ENCODE measurements around the gene TPGS1. TPM values are rescaled to one million over a fixed set of nuclear protein-coding genes. Genes with fewer than 3 reads are reported as not detected.

TPGS1 gene
- total and polyA plus RNA-seq, 4 donors = 17.4 to 33.0 (median 19.7) TPM

DNA sequence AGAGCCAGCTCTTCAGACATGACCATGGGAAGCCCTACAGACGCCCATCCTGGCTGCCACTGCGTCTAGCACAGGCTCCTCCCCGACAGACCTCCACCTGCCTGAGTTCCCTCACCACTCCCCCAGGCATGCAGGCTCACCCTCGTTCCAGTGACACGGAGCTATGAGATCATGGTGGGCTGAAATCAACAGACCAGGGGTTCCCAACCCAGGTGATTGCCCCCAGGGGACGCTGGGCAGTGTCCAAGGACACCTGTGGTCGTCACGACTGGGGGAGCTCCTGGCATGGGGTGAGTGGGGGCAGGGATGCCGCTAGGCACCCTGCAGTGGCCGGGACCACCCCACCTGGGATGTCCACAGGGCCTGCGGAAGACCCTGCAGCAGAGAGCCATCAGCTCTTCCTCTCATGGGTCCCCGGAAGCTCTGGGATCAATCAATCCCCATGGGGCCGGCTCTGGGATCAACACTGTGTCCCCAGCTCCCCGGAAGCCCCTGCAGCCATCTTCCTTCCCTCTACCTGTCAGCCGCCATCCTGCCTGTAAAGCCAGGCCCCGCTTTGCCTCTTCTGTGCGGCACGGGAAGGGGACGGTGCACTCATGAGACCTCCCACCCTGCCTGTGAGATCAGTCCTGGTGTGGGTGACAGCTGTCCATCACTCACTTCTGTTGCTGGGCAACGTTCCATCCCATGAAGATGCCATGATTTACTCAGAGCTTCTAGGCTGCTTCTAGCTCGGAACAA lies 23.8 kb upstream of the TPGS1 start:
- no peak for DNase-seq
- H3K27ac ChIP-seq (ENCODE audit: low read depth in 1 of 2, low read length in 2 of 2) = no peak overlapping the region
- WGBS, 2 donors = 59 to 61% methylated on average over 20 to 21 of the region's 21 CpGs
- no peaks in the 10 kb centered on the region for H3K36me3 ChIP-seq (ENCODE audit: control insufficient read depth in 1 of 2, insufficient read depth in 2 of 2, low read length in 1 of 2)
- H3K4me1 ChIP-seq (ENCODE audit: control insufficient read depth in 1 of 2, insufficient read depth in 2 of 2, low read length in 2 of 2) = no peaks in the 10 kb centered on the region
- ATAC-seq (ENCODE audit: low FRiP score) = no peak
- H3K27me3 ChIP-seq (ENCODE audit: control insufficient read depth in 1 of 2, insufficient read depth in 2 of 2, low read length in 1 of 2) = no peaks in the 10 kb centered on the region
- H3K4me3 ChIP-seq (ENCODE audit: low read length in 2 of 2) = no peak overlapping the region
- no peaks in the 10 kb centered on the region for H3K9me3 ChIP-seq (ENCODE audit: control insufficient read depth, low read length)
- intact Hi-C loops (cut with DNase I) = loop anchor here in 1 of 2 donors (10.0 kb wide), 1 partner anchor 139 kb away; the partner anchor contains the start of gene MIER2

GRCh38 chr19:484494-484893 lies 22.8 kb upstream of the TPGS1 start:
- Histone ChIP-seq H3K9me3 (ENCODE audit: control insufficient read depth, low read length) (no peaks in the 10 kb centered on the region), H3K4me1 (ENCODE audit: control insufficient read depth in 1 of 2, insufficient read depth in 2 of 2, low read length in 2 of 2) (no peaks in the 10 kb centered on the region), H3K27me3 (ENCODE audit: control insufficient read depth in 1 of 2, insufficient read depth in 2 of 2, low read length in 1 of 2) (no peaks in the 10 kb centered on the region), H3K4me3 (ENCODE audit: low read length in 2 of 2) (no peak overlapping the region), H3K27ac (ENCODE audit: low read depth in 1 of 2, low read length in 2 of 2) (no peak overlapping the region), H3K36me3 (ENCODE audit: control insufficient read depth in 1 of 2, insufficient read depth in 2 of 2, low read length in 1 of 2) (no peaks in the 10 kb centered on the region)
- DNase-seq (no peak), ATAC-seq (ENCODE audit: low FRiP score) (no peak)
- 63 to 64% methylated on average over 15 of the region's 15 CpGs for WGBS, 2 donors
- intact Hi-C loops (cut with DNase I) = loop anchor here in 1 of 2 donors (10.0 kb wide), 1 partner anchor 140 kb away; the partner anchor contains the start of gene MIER2

DNA sequence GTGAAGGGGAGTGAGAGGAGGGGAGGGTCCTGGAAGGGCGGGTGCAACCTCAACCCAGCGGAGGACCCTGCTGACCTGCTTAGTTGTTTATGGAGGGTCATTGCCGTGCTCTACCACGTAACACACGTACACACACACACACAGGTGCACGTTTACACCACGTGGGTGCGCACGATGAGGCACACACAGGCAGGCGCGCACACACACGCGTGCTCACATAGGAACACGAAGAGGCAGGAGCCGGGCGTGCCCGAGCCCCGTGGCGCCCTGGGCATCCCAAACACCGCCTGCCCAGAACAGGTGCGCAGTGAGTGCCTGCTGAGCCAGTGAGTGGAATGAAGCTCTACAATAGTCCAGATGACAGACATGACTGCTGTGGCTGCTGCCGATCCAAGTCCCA lies 22.2 kb upstream of the TPGS1 start:
- DNase-seq (no peak), ATAC-seq (ENCODE audit: low FRiP score) (no peak)
- Histone ChIP-seq H3K4me1 (ENCODE audit: control insufficient read depth in 1 of 2, insufficient read depth in 2 of 2, low read length in 2 of 2) (no peaks in the 10 kb centered on the region), H3K4me3 (ENCODE audit: low read length in 2 of 2) (no peak overlapping the region), H3K27me3 (ENCODE audit: control insufficient read depth in 1 of 2, insufficient read depth in 2 of 2, low read length in 1 of 2) (no peaks in the 10 kb centered on the region), H3K27ac (ENCODE audit: low read depth in 1 of 2, low read length in 2 of 2) (no peak overlapping the region), H3K36me3 (ENCODE audit: control insufficient read depth in 1 of 2, insufficient read depth in 2 of 2, low read length in 1 of 2) (no peaks in the 10 kb centered on the region), H3K9me3 (ENCODE audit: control insufficient read depth, low read length) (no peaks in the 10 kb centered on the region)
- intact Hi-C loops (cut with DNase I) = loop anchor here in 1 of 2 donors (10.0 kb wide), 1 partner anchor 140 kb away; the partner anchor contains the start of gene MIER2
- 74 to 78% methylated on average over 22 of the region's 22 CpGs for WGBS, 2 donors

- no peak overlapping the region for H3K4me3 ChIP-seq (ENCODE audit: low read length in 2 of 2)
- no peak for ATAC-seq (ENCODE audit: low FRiP score)
- intact Hi-C loops (cut with DNase I) = loop anchor here in 1 of 2 donors (10.0 kb wide), 1 partner anchor 141 kb away; the partner anchor contains the start of gene MIER2
- no peaks in the 10 kb centered on the region for H3K9me3 ChIP-seq (ENCODE audit: control insufficient read depth, low read length)
- H3K27me3 ChIP-seq (ENCODE audit: control insufficient read depth in 1 of 2, insufficient read depth in 2 of 2, low read length in 1 of 2) = no peaks in the 10 kb centered on the region
- DNase-seq = no peak
- H3K27ac ChIP-seq (ENCODE audit: low read depth in 1 of 2, low read length in 2 of 2) = no peak overlapping the region
- H3K36me3 ChIP-seq (ENCODE audit: control insufficient read depth in 1 of 2, insufficient read depth in 2 of 2, low read length in 1 of 2) = no peaks in the 10 kb centered on the region
- 11% methylated on average over 23 of the region's 23 CpGs for WGBS, 2 donors
- no peaks in the 10 kb centered on the region for H3K4me1 ChIP-seq (ENCODE audit: control insufficient read depth in 1 of 2, insufficient read depth in 2 of 2, low read length in 2 of 2)
These were observed 21.6 kb upstream of the TPGS1 start for GRCh38 chr19:485583-486236.

DNA sequence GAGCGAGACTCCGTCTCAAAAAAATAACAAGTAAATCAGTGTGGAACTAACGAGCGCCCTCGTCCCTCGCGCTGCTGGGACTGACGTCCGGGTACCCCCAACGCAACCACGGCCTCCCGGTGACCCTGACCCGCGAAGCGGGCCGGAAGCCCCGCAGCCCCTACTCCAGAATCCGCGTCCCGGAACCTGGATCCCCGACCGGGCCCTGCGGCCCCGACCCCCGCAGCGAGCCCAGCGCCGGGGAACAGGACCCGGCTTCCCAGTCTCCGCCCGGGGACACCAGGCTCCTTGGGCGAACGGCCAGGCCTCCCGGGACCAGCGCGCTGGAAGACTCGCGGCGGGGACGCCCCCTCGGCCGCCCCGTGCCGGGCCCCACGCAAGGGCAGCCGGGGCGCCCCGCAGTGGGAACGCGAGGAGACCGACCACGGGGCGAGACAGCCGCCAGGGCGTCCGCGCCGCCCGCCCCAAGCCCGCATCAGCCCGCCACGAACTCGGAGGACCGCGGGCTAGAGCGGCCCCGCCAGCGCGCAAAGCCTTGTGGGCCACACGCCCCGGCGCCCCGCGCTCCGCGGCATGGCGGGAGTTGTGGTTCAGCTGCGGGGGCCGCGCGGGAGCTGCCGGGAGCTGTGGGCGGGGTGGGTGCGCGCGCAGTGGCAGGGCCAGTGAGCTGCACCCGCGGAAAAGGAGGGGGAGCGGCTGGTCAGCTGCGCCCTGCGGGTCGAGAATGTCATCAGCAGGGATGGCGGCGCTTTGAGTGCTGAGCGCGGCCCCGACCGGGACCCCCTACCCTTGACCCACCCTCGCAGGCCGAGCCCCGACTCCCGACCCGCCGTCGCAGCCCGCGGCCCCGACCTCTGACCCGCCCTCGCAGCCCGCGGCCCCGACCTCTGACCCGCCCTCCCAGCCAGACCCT lies 18.5 kb upstream of the TPGS1 start:
- peak; percentile 98 to 99 for DNase-seq
- H3K27me3 ChIP-seq (ENCODE audit: control insufficient read depth in 1 of 2, insufficient read depth in 2 of 2, low read length in 1 of 2) = no peaks in the 10 kb centered on the region
- ATAC-seq (ENCODE audit: low FRiP score) = peak; percentile 98
- H3K4me3 ChIP-seq (ENCODE audit: low read length in 2 of 2) = peak overlapping the region; percentile 74 to 94
- intact Hi-C loops (cut with DNase I) = loop anchor here in 1 of 2 donors (2.0 to 10.0 kb wide), 2 partner anchors 18 to 144 kb away; partner anchors contain the start of genes MIER2 and TPGS1
- H3K9me3 ChIP-seq (ENCODE audit: control insufficient read depth, low read length) = no peaks in the 10 kb centered on the region
- peak overlapping the region in 1 of 2 donors; percentile 72 for H3K27ac ChIP-seq (ENCODE audit: low read depth in 1 of 2, low read length in 2 of 2)
- WGBS, 2 donors = 1% methylated on average over 60 to 114 of the region's 114 CpGs
- no peaks in the 10 kb centered on the region for H3K36me3 ChIP-seq (ENCODE audit: control insufficient read depth in 1 of 2, insufficient read depth in 2 of 2, low read length in 1 of 2)
- no peaks in the 10 kb centered on the region for H3K4me1 ChIP-seq (ENCODE audit: control insufficient read depth in 1 of 2, insufficient read depth in 2 of 2, low read length in 2 of 2)

DNA sequence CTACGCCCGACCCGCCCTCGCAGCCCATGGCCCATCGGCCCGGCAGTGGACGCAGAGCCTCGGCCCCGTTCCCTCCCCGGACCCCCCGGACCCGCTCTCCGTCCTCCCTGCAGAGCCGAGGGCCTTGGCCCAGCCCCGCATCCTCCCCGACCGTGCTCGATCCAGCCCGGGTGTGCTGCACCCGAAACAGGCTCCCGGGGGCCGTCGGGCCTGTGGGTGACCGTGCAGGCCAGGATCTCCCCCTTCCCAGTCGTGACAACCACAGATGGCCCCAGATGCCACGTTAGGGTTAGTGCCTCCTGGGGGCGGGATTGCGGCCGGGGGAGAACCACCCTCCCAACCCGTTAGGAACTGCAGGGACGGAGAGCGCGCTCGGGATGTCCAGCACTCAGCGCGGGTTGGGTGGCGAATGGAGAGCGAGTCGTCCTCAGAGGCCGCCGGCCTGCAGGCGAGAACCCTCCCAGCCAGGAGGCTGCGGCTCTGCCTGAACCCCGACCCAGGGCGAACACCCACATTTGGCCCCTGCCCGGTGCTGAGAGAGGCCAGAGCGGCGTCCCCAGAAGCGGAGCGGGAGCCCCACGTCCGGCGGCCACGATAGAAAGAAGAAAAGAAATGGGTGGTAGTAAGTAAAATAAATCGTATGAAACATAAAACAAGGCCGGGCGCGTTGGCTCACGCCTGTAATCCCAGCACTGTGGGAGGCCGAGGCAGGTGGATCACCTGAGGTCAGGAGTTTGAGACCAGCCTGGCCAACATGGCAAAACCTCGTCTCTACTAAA lies 17.7 kb upstream of the TPGS1 start:
- H3K36me3 ChIP-seq (ENCODE audit: control insufficient read depth in 1 of 2, insufficient read depth in 2 of 2, low read length in 1 of 2) = no peaks in the 10 kb centered on the region
- H3K9me3 ChIP-seq (ENCODE audit: control insufficient read depth, low read length) = no peaks in the 10 kb centered on the region
- H3K4me3 ChIP-seq (ENCODE audit: low read length in 2 of 2) = peak overlapping the region; percentile 52 to 62
- intact Hi-C loops (cut with DNase I) = loop anchor here in 1 of 2 donors (2.0 to 10.0 kb wide), 2 partner anchors 17 to 145 kb away; partner anchors contain the start of genes MIER2 and TPGS1
- H3K27ac ChIP-seq (ENCODE audit: low read depth in 1 of 2, low read length in 2 of 2) = peak overlapping the region in 1 of 2 donors; percentile 15
- peak; percentile 79 to 85 for DNase-seq
- no peaks in the 10 kb centered on the region for H3K4me1 ChIP-seq (ENCODE audit: control insufficient read depth in 1 of 2, insufficient read depth in 2 of 2, low read length in 2 of 2)
- WGBS, 2 donors = 10 to 13% methylated on average over 55 to 61 of the region's 61 CpGs
- peak; percentile 67 for ATAC-seq (ENCODE audit: low FRiP score)
- no peaks in the 10 kb centered on the region for H3K27me3 ChIP-seq (ENCODE audit: control insufficient read depth in 1 of 2, insufficient read depth in 2 of 2, low read length in 1 of 2)

DNA sequence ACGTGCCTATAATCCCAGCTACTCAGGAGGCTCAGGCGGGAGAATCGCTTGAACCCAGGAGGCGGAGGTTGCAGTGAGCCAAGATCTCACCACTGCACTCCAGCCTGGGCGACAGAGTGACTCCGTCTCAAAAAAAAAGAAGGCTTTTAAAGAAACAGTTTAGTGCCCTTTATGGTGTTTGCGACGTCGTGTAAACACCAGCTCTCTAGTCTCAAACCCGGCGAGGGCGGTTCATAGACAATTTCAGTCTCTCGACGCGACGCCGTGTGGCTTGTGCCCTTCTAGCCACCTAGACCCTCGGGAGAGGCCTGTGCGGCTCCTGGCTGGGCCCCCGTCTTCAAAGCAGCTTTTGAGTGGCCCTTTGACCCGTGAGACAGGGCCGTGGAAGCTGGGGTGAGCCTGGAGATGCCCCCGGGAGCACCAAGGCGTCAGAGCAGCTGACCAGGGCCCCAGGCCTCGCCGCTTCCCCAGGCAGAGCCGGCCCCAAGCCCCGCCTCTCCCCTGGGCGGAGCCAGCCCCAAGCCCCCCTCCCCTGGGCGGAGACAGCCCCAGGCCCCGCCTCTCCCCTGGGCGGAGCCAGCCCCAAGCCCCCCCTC lies 16.1 kb upstream of the TPGS1 start:
- no peak for DNase-seq

More for the DNA sequence above, 16.1 kb upstream of the TPGS1 start:
- WGBS, 2 donors = 80 to 81% methylated on average over 28 to 32 of the region's 32 CpGs
- no peaks in the 10 kb centered on the region for H3K27me3 ChIP-seq (ENCODE audit: control insufficient read depth in 1 of 2, insufficient read depth in 2 of 2, low read length in 1 of 2)
- no peaks in the 10 kb centered on the region for H3K9me3 ChIP-seq (ENCODE audit: control insufficient read depth, low read length)
- intact Hi-C loops (cut with DNase I) = no loop called here
- no peak for ATAC-seq (ENCODE audit: low FRiP score)
- no peaks in the 10 kb centered on the region for H3K36me3 ChIP-seq (ENCODE audit: control insufficient read depth in 1 of 2, insufficient read depth in 2 of 2, low read length in 1 of 2)
- no peak overlapping the region for H3K4me3 ChIP-seq (ENCODE audit: low read length in 2 of 2)
- no peaks in the 10 kb centered on the region for H3K4me1 ChIP-seq (ENCODE audit: control insufficient read depth in 1 of 2, insufficient read depth in 2 of 2, low read length in 2 of 2)
- no peak overlapping the region for H3K27ac ChIP-seq (ENCODE audit: low read depth in 1 of 2, low read length in 2 of 2)

Measured in aorta (tissue), 5 donors.